HCT116 (cell line): Measurements from ENCODE around the gene ERMN. TPM values are rescaled to one million over a fixed set of nuclear protein-coding genes. Genes with fewer than 3 reads are reported as not detected.

Source experiments
- ATAC-seq: fragments of 200-7000 bp; cut with Tn5 transposase; 2 replicates; pipeline ENCODE4 v1.9.1; 2020; ENCODE audit warnings: mild to moderate bottlenecking, moderate library complexity
- BruUV-seq: library from RNA; stranded (reverse); fragments of 400-500 nt; replicated peaks from 2 replicates; lab custom pipeline; 2021; lab: Mats Ljungman, UMichigan
- CTCF ChIA-PET: fragments of 300-600 bp; sonication (Branson Sonifier 250); formaldehyde crosslinking; loops from one replicate; lab custom pipeline; 2021; ENCODE audit warnings: antibody characterized with exemption; lab: Charles Lee
- POLR2A ChIA-PET: fragments of 300-600, 350-600 bp; sonication (Branson Sonifier 250); formaldehyde crosslinking; loops from one replicate; lab custom pipeline; 2021; ENCODE audit warnings: antibody characterized with exemption; lab: Charles Lee
- RAD21 ChIA-PET, 2 experiments: fragments of 300-600 bp; sonication (Branson Sonifier 250); formaldehyde crosslinking; loops; one replicate each; lab custom pipeline; 2023; ENCODE audit warnings: low total read pairs in 2 of 2; ENCODE audit not compliant: uncharacterized antibody in 2 of 2, unreplicated experiment in 2 of 2, low non-redundant PET in 1 of 2; lab: Charles Lee
- DNase-seq: peaks from one replicate; pipeline ENCODE4 v3.0.0-alpha.2; 2010; ENCODE audit warnings: low read depth, low spot score
- H2AFZ ChIP-seq: fragments of 200-600 bp; shearing (Covaris generic), sonication (generic); 2 replicates; pipeline ENCODE4 v1.6.1; 2017; ENCODE audit warnings: low read depth, mixed run types, mixed read lengths, antibody characterized with exemption, low read length; ENCODE audit not compliant: poor library complexity, severe bottlenecking
- H3K27ac ChIP-seq: 2 replicates; pipeline ENCODE4 v1.5.1; 2012; ENCODE audit warnings: low read depth, low read length
- H3K27me3 ChIP-seq: fragments of 200-600 bp; sonication (generic); 2 replicates; pipeline ENCODE4 v1.6.1; 2016; ENCODE audit warnings: mixed run types, low read length, mixed read lengths; ENCODE audit not compliant: insufficient read depth
- H3K36me3 ChIP-seq, 2 experiments: fragments of 200-500 bp in 1 of 2; fragments of 200-600 bp in 1 of 2; sonication (Bioruptor generic) in 1 of 2; sonication (generic) in 1 of 2; 2 replicates each; pipeline versions ENCODE4 v1.5.1 to v1.6.1; 2014 to 2016; ENCODE audit warnings: low read length in 2 of 2, inconsistent platforms in 1 of 2, mixed read lengths in 1 of 2, mixed run types in 1 of 2; ENCODE audit not compliant: insufficient read depth in 2 of 2, control insufficient read depth in 1 of 2
- H3K4me1 ChIP-seq, 2 experiments: fragments of 200-600 bp in 1 of 2; sonication (generic) in 1 of 2; 2 replicates each; pipeline versions ENCODE4 v1.5.1 to v1.6.1; 2012 to 2017; ENCODE audit warnings: low read length in 2 of 2, inconsistent platforms in 1 of 2, mild to moderate bottlenecking in 1 of 2, mixed read lengths in 1 of 2, mixed run types in 1 of 2, moderate library complexity in 1 of 2; ENCODE audit not compliant: insufficient read depth in 2 of 2, control insufficient read depth in 1 of 2
- H3K4me2 ChIP-seq: fragments of 200-600 bp; sonication (generic); 2 replicates; pipeline ENCODE4 v1.6.1; 2017; ENCODE audit warnings: mixed run types, low read length, mixed read lengths
- H3K4me3 ChIP-seq, 2 experiments: fragments of 200-600 bp in 1 of 2; sonication (generic) in 1 of 2; replicated peaks in 1 of 2; 2 replicates each; pipeline ENCODE4 v1.5.1; 2011 to 2016; ENCODE audit warnings: low read length in 2 of 2, control low read depth in 1 of 2, low read depth in 1 of 2, mild to moderate bottlenecking in 1 of 2, mixed read lengths in 1 of 2, mixed run types in 1 of 2
- H3K79me2 ChIP-seq: fragments of 200-600 bp; sonication (generic); 2 replicates; pipeline ENCODE4 v1.6.1; 2017; ENCODE audit warnings: mild to moderate bottlenecking, mixed run types, low read length, moderate library complexity, mixed read lengths; ENCODE audit not compliant: insufficient read depth
- H3K9ac ChIP-seq: fragments of 200-600 bp; sonication (generic); 2 replicates; pipeline ENCODE4 v1.6.1; 2016; ENCODE audit warnings: low read length, mixed read lengths
- H3K9me2 ChIP-seq: fragments of 200-600 bp; sonication (generic), shearing (Covaris generic); 2 replicates; pipeline ENCODE4 v1.6.1; 2017; ENCODE audit warnings: mixed run types, mild to moderate bottlenecking, moderate library complexity; ENCODE audit not compliant: insufficient read depth
- H3K9me3 ChIP-seq, 2 experiments: fragments of 200-500 bp in 1 of 2; fragments of 200-600 bp in 1 of 2; sonication (Bioruptor generic) in 1 of 2; sonication (generic) in 1 of 2; 2 replicates each; pipeline ENCODE4 v1.6.1; 2014 to 2017; ENCODE audit warnings: low read length in 2 of 2, mixed read lengths in 2 of 2, inconsistent platforms in 1 of 2, low read depth in 1 of 2, mild to moderate bottlenecking in 1 of 2, mixed run types in 1 of 2, moderate library complexity in 1 of 2; ENCODE audit not compliant: control insufficient read depth in 1 of 2, insufficient read depth in 1 of 2
- H4K20me1 ChIP-seq: fragments of 200-600 bp; sonication (generic), shearing (Covaris generic); 2 replicates; pipeline ENCODE4 v1.6.1; 2017; ENCODE audit warnings: mixed run types, mild to moderate bottlenecking, moderate library complexity; ENCODE audit not compliant: insufficient read depth
- EGR1 ChIP-seq: IDR thresholded peaks from 2 replicates; pipeline ENCODE4 v1.6.1; 2012; ENCODE audit warnings: low read depth
- FOSL1 ChIP-seq: IDR thresholded peaks from 2 replicates; pipeline ENCODE4 v1.6.1; 2012; ENCODE audit warnings: low read depth
- JUND ChIP-seq: IDR thresholded peaks from 2 replicates; pipeline ENCODE4 v1.6.1; 2012
- SIN3A ChIP-seq: IDR thresholded peaks from 2 replicates; pipeline ENCODE4 v1.6.1; 2012; ENCODE audit warnings: low read depth
- SP1 ChIP-seq: IDR thresholded peaks from 2 replicates; pipeline ENCODE4 v1.6.1; 2012; ENCODE audit warnings: low read depth
- SRF ChIP-seq: IDR thresholded peaks from 2 replicates; pipeline ENCODE4 v1.6.1; 2012; ENCODE audit warnings: low read depth
- TCF7L2 ChIP-seq: IDR thresholded peaks from 2 replicates; pipeline ENCODE4 v1.7.0; 2011; ENCODE audit warnings: borderline replicate concordance, inconsistent platforms; ENCODE audit not compliant: insufficient read depth, insufficient read length; ENCODE audit errors: extremely low read depth
- YY1 ChIP-seq: IDR thresholded peaks from 2 replicates; pipeline ENCODE4 v1.6.1; 2011; ENCODE audit warnings: low read length, low read depth, moderate library complexity, mild to moderate bottlenecking; ENCODE audit not compliant: insufficient replicate concordance; ENCODE audit errors: extremely low read depth
- ZFX ChIP-seq: fragments of 450-650 bp; IDR thresholded peaks from 2 replicates; pipeline ENCODE4 v1.6.1; 2017
- intact Hi-C: fragments of 100-400 bp; cut with micrococcal nuclease; formaldehyde crosslinking; loops from 2 replicates; pipeline ENCODE4 v1.10.0; 2022
- total RNA-seq: library from RNA; stranded (reverse); gene quantifications from one replicate; pipeline ENCODE4 v1.2.1, GENCODE V29; 2021; ENCODE audit not compliant: unreplicated experiment
- TF ChIP-seq, protein P1 (sequence below): IDR thresholded peaks from 2 replicates; pipeline ENCODE4 v1.6.1; 2012

ERMN gene
- total RNA-seq, 1 experiment from 2014 or later, result not detected

DNA sequence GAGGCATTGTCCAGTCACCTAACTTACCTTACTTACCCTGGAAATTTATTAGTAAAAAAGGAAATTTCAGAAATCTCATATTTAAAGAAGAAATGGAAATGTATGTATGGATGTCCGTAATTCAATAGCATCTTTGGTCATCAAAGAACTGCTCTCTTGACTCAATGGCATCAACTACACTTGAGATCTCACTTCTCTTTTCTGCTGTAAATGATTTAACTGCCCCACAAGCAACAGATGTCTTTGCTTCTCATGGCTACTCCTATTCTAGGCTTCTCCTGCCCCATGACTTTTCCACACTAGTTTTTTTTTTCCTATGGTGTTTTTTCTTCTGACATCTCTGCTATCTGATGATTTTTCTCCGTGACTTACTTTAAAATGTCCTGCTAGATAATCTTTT is 34.0 kb upstream of the ERMN start:
- Histone ChIP-seq H3K4me2 (no peak overlapping the region), H3K36me3 (no peaks in the 10 kb centered on the region), H3K4me3 (no peak overlapping the region), H2AFZ (no peak overlapping the region), H3K9me3 (no peaks in the 10 kb centered on the region), H3K9me2 (no peaks in the 10 kb centered on the region), H3K27ac (no peak overlapping the region), H3K4me1 (peaks cover 7 to 12% of the 10 kb centered on the region in 2 experiments; a peak in 3 of 4 replicates), H3K9ac (no peak overlapping the region), H3K79me2 (no peaks in the 10 kb centered on the region), H3K27me3 (no peaks in the 10 kb centered on the region)
- CTCF ChIA-PET, result no interaction called here
- POLR2A ChIA-PET, result no interaction called here
- DNase-seq (no peak), ATAC-seq (no peak)
- intact Hi-C loops, result no loop called here
- no TSS peak for BruUV-seq
- RAD21 ChIA-PET, result no interaction called here
- TF ChIP-seq ZFX (no peak), SP1 (no peak), YY1 (no peak), EGR1 (no peak)
- TF ChIP-seq, protein P1, sequence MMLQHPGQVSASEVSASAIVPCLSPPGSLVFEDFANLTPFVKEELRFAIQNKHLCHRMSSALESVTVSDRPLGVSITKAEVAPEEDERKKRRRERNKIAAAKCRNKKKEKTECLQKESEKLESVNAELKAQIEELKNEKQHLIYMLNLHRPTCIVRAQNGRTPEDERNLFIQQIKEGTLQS, result no peak
- TF ChIP-seq, all 23 proteins: peak for 0
- H4K20me1 ChIP-seq, result no peaks in the 10 kb centered on the region

DNA sequence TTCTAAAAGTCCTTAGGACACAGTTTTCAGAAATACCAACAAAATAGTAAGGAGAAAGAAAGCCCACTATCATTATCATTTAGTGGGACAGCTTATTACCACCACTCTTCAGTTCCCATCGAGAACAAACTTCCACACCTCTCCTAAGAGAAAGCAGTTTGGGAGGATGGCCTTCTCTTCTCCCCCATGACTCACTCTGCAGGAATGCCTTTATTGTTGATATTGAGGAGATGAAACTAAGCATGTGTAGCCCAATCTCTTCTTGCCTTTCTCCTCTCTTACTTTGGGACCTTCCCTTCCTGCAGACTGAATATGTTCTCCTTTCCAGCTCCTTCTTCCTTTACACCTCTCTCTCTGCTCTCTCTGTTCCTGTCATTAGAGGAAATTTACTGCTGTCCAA is 30.0 kb upstream of the ERMN start:
- Histone ChIP-seq H3K36me3 (no peaks in the 10 kb centered on the region), H3K9me3 (no peaks in the 10 kb centered on the region), H3K9ac (no peak overlapping the region), H3K27me3 (no peaks in the 10 kb centered on the region), H3K4me1 (peaks cover 7 to 16% of the 10 kb centered on the region in 2 experiments; a peak in 3 of 4 replicates), H3K4me2 (peak overlapping the region; percentile 35), H3K79me2 (no peaks in the 10 kb centered on the region), H3K9me2 (no peaks in the 10 kb centered on the region), H2AFZ (peak overlapping the region; percentile 44), H3K4me3 (no peak overlapping the region), H4K20me1 (no peaks in the 10 kb centered on the region)
- no TSS peak for BruUV-seq
- intact Hi-C loops, result no loop called here
- DNase-seq (peak; percentile 3), ATAC-seq (peak; percentile 69)
- RAD21 ChIA-PET, result no interaction called here
- CTCF ChIA-PET, result no interaction called here
- POLR2A ChIA-PET, result no interaction called here
- peak; percentile 36; the same call in 1 of the 2 replicates for TF ChIP-seq JUND
- peak; percentile 40 for TF ChIP-seq TCF7L2
- TF ChIP-seq SIN3A, result no peak
- no peak for TF ChIP-seq SRF
- 0 out of 2 replicates have a peak, but pooled peaks have one; percentile 16 for TF ChIP-seq FOSL1
- TF ChIP-seq, all 23 proteins: peak for 3
- H3K27ac ChIP-seq, result no peak overlapping the region
